GM12878 (cell line): ENCODE data around the gene B9D2. TPM values are rescaled to one million over a fixed set of nuclear protein-coding genes. Genes with fewer than 3 reads are reported as not detected.
A peak's percentile ranks its signal among the peaks of the same experiment; 100 is the strongest.

Source experiments
- CBX3 ChIP-seq: fragments of 200-600 bp; sonication (generic); IDR thresholded peaks from 2 replicates; pipeline ENCODE4 v1.6.1; 2016; ENCODE audit warnings: low read depth, borderline replicate concordance
- E2F4 ChIP-seq: IDR thresholded peaks from 2 replicates; pipeline ENCODE4 v1.6.1; 2012; ENCODE audit warnings: low read depth, low read length, improper control_type of control experiment
- ESRRA ChIP-seq: IDR thresholded peaks from 2 replicates; pipeline ENCODE4 v1.6.1; 2012; ENCODE audit warnings: mild to moderate bottlenecking, low read length, improper control_type of control experiment
- HDAC2 ChIP-seq: fragments of 200-600 bp; sonication (generic); IDR thresholded peaks from 2 replicates; pipeline ENCODE4 v1.6.1; 2017
- MTA2 ChIP-seq: fragments of 450-650 bp; IDR thresholded peaks from 2 replicates; pipeline ENCODE4 v1.6.1; 2016; ENCODE audit warnings: low read depth, mild to moderate bottlenecking, moderate library complexity
- MYB ChIP-seq: fragments of 150-350 bp; IDR thresholded peaks from 2 replicates; pipeline ENCODE4 v1.6.1; 2014; ENCODE audit warnings: mild to moderate bottlenecking, low read depth, low read length, borderline replicate concordance
- NR2C1 ChIP-seq: fragments of 450-650 bp; IDR thresholded peaks from 2 replicates; pipeline ENCODE4 v1.6.1; 2017; ENCODE audit warnings: antibody characterized with exemption, mild to moderate bottlenecking, moderate library complexity
- PRDM15 ChIP-seq: fragments of 450-650 bp; formaldehyde crosslinking; IDR thresholded peaks from 2 replicates; pipeline ENCODE4 v1.4.0; 2020; ENCODE audit warnings: mild to moderate bottlenecking, moderate library complexity
- TAF1 ChIP-seq: IDR thresholded peaks from 2 replicates; pipeline ENCODE4 v1.6.1; 2011; ENCODE audit warnings: mild to moderate bottlenecking, low read depth, low read length, borderline replicate concordance
- TBL1XR1 ChIP-seq: IDR thresholded peaks from 2 replicates; pipeline ENCODE4 v1.6.1; 2012; ENCODE audit warnings: low read depth, low read length, improper control_type of control experiment
- polyA plus RNA-seq, 11 experiments: library from polyadenylated mRNA; depleted of rRNA in 4 of 11; unstranded in 6 of 11; stranded (reverse) in 5 of 11; fragments of >200 nt; fragmentation: Nextera tagmentation in 4 of 11; fragmentation: Illumina TruSeq in 1 of 11; extraction: Ambion mirVana in 4 of 11; extraction: Trizol in 1 of 11; gene quantifications; 1 replicate in 1 of 11; 2 replicates in 10 of 11; pipeline versions ENCODE4 v1.2.1 to v1.2.3, GENCODE V29; 2011 to 2016; ENCODE audit warnings: inconsistent platforms in 2 of 11, missing spikeins in 2 of 11, low read depth in 1 of 11
- total RNA-seq, 4 experiments: library from RNA; depleted of rRNA in 3 of 4; stranded (reverse); fragments of >200 nt in 3 of 4; fragmentation: Illumina TruSeq in 1 of 4; extraction: Trizol in 1 of 4; gene quantifications; 2 replicates each; pipeline versions ENCODE4 v1.2.1 to v1.2.3, GENCODE V29; 2013 to 2021
- TF ChIP-seq, protein P1 (sequence below): IDR thresholded peaks from 2 replicates; pipeline ENCODE4 v1.6.1; 2012; ENCODE audit warnings: mild to moderate bottlenecking, low read depth, low read length

B9D2 gene
- total and polyA plus RNA-seq, 10 of the 15 experiments (the other 5 are each of a cell fraction or from before 2014, with no cell fraction given), result 2.4 to 12.4 (median 5.0) TPM

GRCh38 chr19:41377977-41378709, 14.2 kb upstream of the B9D2 start (continued):
- no peak for TF ChIP-seq E2F4
- no peak for TF ChIP-seq TAF1
- TF ChIP-seq NR2C1, result 0 out of 2 replicates have a peak, but pooled peaks have one; percentile 32
- TF ChIP-seq HDAC2, result no peak
- no peak for TF ChIP-seq TBL1XR1
- no peak for TF ChIP-seq PRDM15 (CRISPR knock-in tag)
- TF ChIP-seq, protein P1, sequence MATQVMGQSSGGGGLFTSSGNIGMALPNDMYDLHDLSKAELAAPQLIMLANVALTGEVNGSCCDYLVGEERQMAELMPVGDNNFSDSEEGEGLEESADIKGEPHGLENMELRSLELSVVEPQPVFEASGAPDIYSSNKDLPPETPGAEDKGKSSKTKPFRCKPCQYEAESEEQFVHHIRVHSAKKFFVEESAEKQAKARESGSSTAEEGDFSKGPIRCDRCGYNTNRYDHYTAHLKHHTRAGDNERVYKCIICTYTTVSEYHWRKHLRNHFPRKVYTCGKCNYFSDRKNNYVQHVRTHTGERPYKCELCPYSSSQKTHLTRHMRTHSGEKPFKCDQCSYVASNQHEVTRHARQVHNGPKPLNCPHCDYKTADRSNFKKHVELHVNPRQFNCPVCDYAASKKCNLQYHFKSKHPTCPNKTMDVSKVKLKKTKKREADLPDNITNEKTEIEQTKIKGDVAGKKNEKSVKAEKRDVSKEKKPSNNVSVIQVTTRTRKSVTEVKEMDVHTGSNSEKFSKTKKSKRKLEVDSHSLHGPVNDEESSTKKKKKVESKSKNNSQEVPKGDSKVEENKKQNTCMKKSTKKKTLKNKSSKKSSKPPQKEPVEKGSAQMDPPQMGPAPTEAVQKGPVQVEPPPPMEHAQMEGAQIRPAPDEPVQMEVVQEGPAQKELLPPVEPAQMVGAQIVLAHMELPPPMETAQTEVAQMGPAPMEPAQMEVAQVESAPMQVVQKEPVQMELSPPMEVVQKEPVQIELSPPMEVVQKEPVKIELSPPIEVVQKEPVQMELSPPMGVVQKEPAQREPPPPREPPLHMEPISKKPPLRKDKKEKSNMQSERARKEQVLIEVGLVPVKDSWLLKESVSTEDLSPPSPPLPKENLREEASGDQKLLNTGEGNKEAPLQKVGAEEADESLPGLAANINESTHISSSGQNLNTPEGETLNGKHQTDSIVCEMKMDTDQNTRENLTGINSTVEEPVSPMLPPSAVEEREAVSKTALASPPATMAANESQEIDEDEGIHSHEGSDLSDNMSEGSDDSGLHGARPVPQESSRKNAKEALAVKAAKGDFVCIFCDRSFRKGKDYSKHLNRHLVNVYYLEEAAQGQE, result no peak
- no peak for TF ChIP-seq ESRRA
- TF ChIP-seq MTA2, result no peak
- no peak for TF ChIP-seq MYB
- no peak for TF ChIP-seq CBX3
